ENCODE results near the gene AR. TPM values are rescaled to one million over a fixed set of nuclear protein-coding genes. Genes with fewer than 3 reads are reported as not detected.

The AR gene, protein sequence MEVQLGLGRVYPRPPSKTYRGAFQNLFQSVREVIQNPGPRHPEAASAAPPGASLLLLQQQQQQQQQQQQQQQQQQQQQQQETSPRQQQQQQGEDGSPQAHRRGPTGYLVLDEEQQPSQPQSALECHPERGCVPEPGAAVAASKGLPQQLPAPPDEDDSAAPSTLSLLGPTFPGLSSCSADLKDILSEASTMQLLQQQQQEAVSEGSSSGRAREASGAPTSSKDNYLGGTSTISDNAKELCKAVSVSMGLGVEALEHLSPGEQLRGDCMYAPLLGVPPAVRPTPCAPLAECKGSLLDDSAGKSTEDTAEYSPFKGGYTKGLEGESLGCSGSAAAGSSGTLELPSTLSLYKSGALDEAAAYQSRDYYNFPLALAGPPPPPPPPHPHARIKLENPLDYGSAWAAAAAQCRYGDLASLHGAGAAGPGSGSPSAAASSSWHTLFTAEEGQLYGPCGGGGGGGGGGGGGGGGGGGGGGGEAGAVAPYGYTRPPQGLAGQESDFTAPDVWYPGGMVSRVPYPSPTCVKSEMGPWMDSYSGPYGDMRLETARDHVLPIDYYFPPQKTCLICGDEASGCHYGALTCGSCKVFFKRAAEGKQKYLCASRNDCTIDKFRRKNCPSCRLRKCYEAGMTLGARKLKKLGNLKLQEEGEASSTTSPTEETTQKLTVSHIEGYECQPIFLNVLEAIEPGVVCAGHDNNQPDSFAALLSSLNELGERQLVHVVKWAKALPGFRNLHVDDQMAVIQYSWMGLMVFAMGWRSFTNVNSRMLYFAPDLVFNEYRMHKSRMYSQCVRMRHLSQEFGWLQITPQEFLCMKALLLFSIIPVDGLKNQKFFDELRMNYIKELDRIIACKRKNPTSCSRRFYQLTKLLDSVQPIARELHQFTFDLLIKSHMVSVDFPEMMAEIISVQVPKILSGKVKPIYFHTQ
- 6.7 and 8.1 TPM in 2 replicates for total RNA-seq (ENCODE audit: low replicate concordance)

DNA sequence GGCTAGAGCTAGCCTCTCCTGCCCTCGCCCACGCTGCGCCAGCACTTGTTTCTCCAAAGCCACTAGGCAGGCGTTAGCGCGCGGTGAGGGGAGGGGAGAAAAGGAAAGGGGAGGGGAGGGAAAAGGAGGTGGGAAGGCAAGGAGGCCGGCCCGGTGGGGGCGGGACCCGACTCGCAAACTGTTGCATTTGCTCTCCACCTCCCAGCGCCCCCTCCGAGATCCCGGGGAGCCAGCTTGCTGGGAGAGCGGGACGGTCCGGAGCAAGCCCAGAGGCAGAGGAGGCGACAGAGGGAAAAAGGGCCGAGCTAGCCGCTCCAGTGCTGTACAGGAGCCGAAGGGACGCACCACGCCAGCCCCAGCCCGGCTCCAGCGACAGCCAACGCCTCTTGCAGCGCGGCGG is at the start of gene AR:
AR (plus strand) TSS at position 204 of the 400 bp plus-strand sequence. CDS start 1,126 bp downstream, outside the sequence.
- peaks cover 24% of the 10 kb centered on the region for H3F3A ChIP-seq (ENCODE audit: low read depth)
- Mint-ChIP-seq H3K27ac (peak within 1 kb of the TSS; percentile 72), H3K27me3 (ENCODE audit: insufficient read depth, low read depth) (peaks cover 4% of the 10 kb centered on the region), H3K4me3 (peak within 1 kb of the TSS; percentile 95), H3K36me3 (no peaks in the 10 kb centered on the region), H3K9me3 (peaks cover 2% of the 10 kb centered on the region), H3K4me1 (peaks cover 17% of the 10 kb centered on the region)
- peaks cover 11% of the 10 kb centered on the region for H3K79me2 ChIP-seq (ENCODE audit: low read depth)
- peaks cover 3% of the 10 kb centered on the region for H4K20me1 ChIP-seq (ENCODE audit: low read depth)
- no peaks in the 10 kb centered on the region for H3K4me1 ChIP-seq
- peak; percentile 84 for DNase-seq (ENCODE audit: low spot score)
- peak within 1 kb of the TSS; percentile 58 for H3K4me3 ChIP-seq
- TF ChIP-seq EZH2phosphoT487 (IDR thresholded peaks at IDR 0.05) = no peak
- no peak for TF ChIP-seq EZH2 (IDR thresholded peaks at IDR 0.05)
- TF ChIP-seq, protein P1, sequence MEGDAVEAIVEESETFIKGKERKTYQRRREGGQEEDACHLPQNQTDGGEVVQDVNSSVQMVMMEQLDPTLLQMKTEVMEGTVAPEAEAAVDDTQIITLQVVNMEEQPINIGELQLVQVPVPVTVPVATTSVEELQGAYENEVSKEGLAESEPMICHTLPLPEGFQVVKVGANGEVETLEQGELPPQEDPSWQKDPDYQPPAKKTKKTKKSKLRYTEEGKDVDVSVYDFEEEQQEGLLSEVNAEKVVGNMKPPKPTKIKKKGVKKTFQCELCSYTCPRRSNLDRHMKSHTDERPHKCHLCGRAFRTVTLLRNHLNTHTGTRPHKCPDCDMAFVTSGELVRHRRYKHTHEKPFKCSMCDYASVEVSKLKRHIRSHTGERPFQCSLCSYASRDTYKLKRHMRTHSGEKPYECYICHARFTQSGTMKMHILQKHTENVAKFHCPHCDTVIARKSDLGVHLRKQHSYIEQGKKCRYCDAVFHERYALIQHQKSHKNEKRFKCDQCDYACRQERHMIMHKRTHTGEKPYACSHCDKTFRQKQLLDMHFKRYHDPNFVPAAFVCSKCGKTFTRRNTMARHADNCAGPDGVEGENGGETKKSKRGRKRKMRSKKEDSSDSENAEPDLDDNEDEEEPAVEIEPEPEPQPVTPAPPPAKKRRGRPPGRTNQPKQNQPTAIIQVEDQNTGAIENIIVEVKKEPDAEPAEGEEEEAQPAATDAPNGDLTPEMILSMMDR (IDR thresholded peaks at IDR 0.05) = no peak
- no peaks in the 10 kb centered on the region for H3K36me3 ChIP-seq
- peak within 1 kb of the TSS; percentile 92 for H3K27ac ChIP-seq
- no peaks in the 10 kb centered on the region for H3K27me3 ChIP-seq
- H2AFZ ChIP-seq (replicated peaks) = peak within 1 kb of the TSS; percentile 82
- peak within 1 kb of the TSS; percentile 82 for H3K4me2 ChIP-seq
- no peak within 1 kb of the TSS for H3K9ac ChIP-seq
- H3K9me3 ChIP-seq (ENCODE audit: low read depth) = no peaks in the 10 kb centered on the region

DNA sequence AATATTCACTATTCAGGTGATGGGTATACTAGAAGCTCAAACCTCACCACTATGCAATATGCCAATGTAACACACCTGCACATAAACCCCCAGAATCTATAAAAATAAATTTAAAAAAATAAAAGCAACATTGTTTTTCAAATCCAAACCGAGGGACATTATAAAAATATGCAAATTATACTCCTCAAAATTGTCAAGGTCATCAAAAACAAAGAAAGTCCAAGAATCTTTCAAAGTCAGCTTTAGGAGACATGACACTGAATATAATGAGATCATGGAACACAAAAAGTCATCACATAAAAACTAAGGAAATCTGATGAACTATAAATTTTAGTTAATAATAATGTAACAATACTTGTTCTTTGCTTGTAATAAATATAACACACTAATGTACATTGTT is 43.2 kb upstream of the AR start:
- Mint-ChIP-seq H3K9me3 (peaks cover 3% of the 10 kb centered on the region), H3K4me3 (no peak overlapping the region), H3K27ac (no peak overlapping the region), H3K27me3 (ENCODE audit: insufficient read depth, low read depth) (no peaks in the 10 kb centered on the region), H3K4me1 (no peaks in the 10 kb centered on the region), H3K36me3 (no peaks in the 10 kb centered on the region)
- peaks cover 16% of the 10 kb centered on the region for H3K9me3 ChIP-seq (ENCODE audit: low read depth)
- H3K27ac ChIP-seq = no peak overlapping the region
- H4K20me1 ChIP-seq (ENCODE audit: low read depth) = no peaks in the 10 kb centered on the region
- no peaks in the 10 kb centered on the region for H3K27me3 ChIP-seq
- no peaks in the 10 kb centered on the region for H3F3A ChIP-seq (ENCODE audit: low read depth)
- H2AFZ ChIP-seq (replicated peaks) = no peak overlapping the region
- no peaks in the 10 kb centered on the region for H3K36me3 ChIP-seq
- no peak for TF ChIP-seq EZH2 (IDR thresholded peaks at IDR 0.05)
- no peak for TF ChIP-seq EZH2phosphoT487 (IDR thresholded peaks at IDR 0.05)
- TF ChIP-seq, protein P1 (IDR thresholded peaks at IDR 0.05) = no peak
- H3K4me3 ChIP-seq = no peak overlapping the region
- DNase-seq (ENCODE audit: low spot score) = no peak
- H3K4me1 ChIP-seq = no peaks in the 10 kb centered on the region
- no peak overlapping the region for H3K9ac ChIP-seq
- H3K4me2 ChIP-seq = no peak overlapping the region
- H3K79me2 ChIP-seq (ENCODE audit: low read depth) = no peaks in the 10 kb centered on the region

DNA sequence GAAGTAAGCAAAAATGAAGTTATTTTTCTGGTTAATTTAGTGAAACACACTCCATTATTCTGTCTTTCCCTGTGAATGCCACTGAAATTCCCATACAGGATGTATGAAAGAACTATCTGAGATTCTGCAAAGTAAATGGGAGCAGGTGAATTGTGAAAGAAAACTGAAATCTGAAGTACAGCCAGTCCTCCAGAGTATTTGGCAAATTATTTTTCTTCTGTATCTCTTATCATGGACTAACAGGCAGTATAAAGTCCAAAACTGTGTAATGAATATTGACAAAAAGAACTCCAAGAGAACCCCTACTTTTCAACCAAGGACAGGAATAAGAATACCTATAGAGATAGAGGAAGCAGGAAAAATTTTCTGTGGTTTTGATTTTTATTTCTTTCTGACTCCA is 40.8 kb upstream of the AR start:
- Mint-ChIP-seq H3K27ac (no peak overlapping the region), H3K9me3 (peaks cover 8% of the 10 kb centered on the region), H3K4me3 (no peak overlapping the region), H3K36me3 (no peaks in the 10 kb centered on the region), H3K27me3 (ENCODE audit: insufficient read depth, low read depth) (no peaks in the 10 kb centered on the region), H3K4me1 (no peaks in the 10 kb centered on the region)
- H4K20me1 ChIP-seq (ENCODE audit: low read depth) = no peaks in the 10 kb centered on the region
- no peak overlapping the region for H3K9ac ChIP-seq
- H3K4me2 ChIP-seq = no peak overlapping the region
- no peaks in the 10 kb centered on the region for H3K27me3 ChIP-seq
- H2AFZ ChIP-seq (replicated peaks) = no peak overlapping the region
- no peaks in the 10 kb centered on the region for H3K36me3 ChIP-seq
- TF ChIP-seq EZH2phosphoT487 (IDR thresholded peaks at IDR 0.05) (no peak), EZH2 (IDR thresholded peaks at IDR 0.05) (no peak)
- TF ChIP-seq, protein P1 (IDR thresholded peaks at IDR 0.05) = no peak
- DNase-seq (ENCODE audit: low spot score) = no peak
- H3F3A ChIP-seq (ENCODE audit: low read depth) = no peaks in the 10 kb centered on the region
- H3K9me3 ChIP-seq (ENCODE audit: low read depth) = peaks cover 8% of the 10 kb centered on the region
- no peak overlapping the region for H3K4me3 ChIP-seq
- H3K4me1 ChIP-seq = no peaks in the 10 kb centered on the region
- no peaks in the 10 kb centered on the region for H3K79me2 ChIP-seq (ENCODE audit: low read depth)
- no peak overlapping the region for H3K27ac ChIP-seq

Data from neural progenitor cell (in vitro differentiated cells).